HEK293 (cell line): ENCODE results near the gene IVD.
A peak's percentile ranks its signal among the peaks of the same experiment; 100 is the strongest.

Source experiments
- CTCF ChIA-PET: fragments of 350-600 bp; formaldehyde crosslinking; extraction: SDS; loops from one replicate; lab custom pipeline; 2021; ENCODE audit warnings: antibody characterized with exemption; lab: Yijun Ruan, JAX
- POLR2A ChIA-PET: fragments of 300-600 bp; formaldehyde crosslinking; extraction: SDS; loops from one replicate; lab custom pipeline; 2020; ENCODE audit warnings: antibody characterized with exemption, inconsistent platforms; lab: Yijun Ruan, JAX
- H3K27ac ChIP-seq: fragments of 200-500 bp; sonication (Bioruptor generic); 2 replicates; pipeline ENCODE4 v1.5.1; 2014; ENCODE audit warnings: low read depth, low read length, control low read depth, inconsistent platforms; ENCODE audit errors: extremely low read depth
- H3K36me3 ChIP-seq, 2 experiments: fragments of 200-500 bp in 1 of 2; sonication (Bioruptor generic) in 1 of 2; 1 replicate in 1 of 2; 2 replicates in 1 of 2; pipeline ENCODE4 v1.5.1; 2014 to 2017; ENCODE audit warnings: inconsistent platforms in 2 of 2, low read length in 2 of 2; ENCODE audit not compliant: control insufficient read depth in 2 of 2, insufficient read depth in 1 of 2
- H3K4me1 ChIP-seq: fragments of 200-500 bp; sonication (Bioruptor generic); 2 replicates; pipeline ENCODE4 v1.5.1; 2014; ENCODE audit warnings: mild to moderate bottlenecking, low read length, inconsistent platforms; ENCODE audit not compliant: control insufficient read depth, insufficient read depth
- H3K4me3 ChIP-seq: 2 replicates; pipeline ENCODE4 v1.5.1; 2011; ENCODE audit warnings: low read depth, mild to moderate bottlenecking, control low read depth, low read length, moderate library complexity
- H3K9me3 ChIP-seq: fragments of 200-500 bp; sonication (Bioruptor generic); 2 replicates; pipeline ENCODE4 v1.5.1; 2014; ENCODE audit warnings: low read depth, low read length, inconsistent platforms; ENCODE audit not compliant: control insufficient read depth, insufficient read depth
- BCL11A ChIP-seq: fragments of 450-650 bp; formaldehyde crosslinking; IDR thresholded peaks from 2 replicates; pipeline ENCODE4 v1.5.1; 2016; ENCODE audit warnings: low read depth, missing biosample characterization, missing genetic modification characterization
- GLI2 ChIP-seq: fragments of 450-650 bp; formaldehyde crosslinking; IDR thresholded peaks from 2 replicates; pipeline ENCODE4; 2017; ENCODE audit warnings: missing biosample characterization, missing genetic modification characterization, low read depth, borderline replicate concordance
- PRDM4 ChIP-seq: fragments of 450-650 bp; formaldehyde crosslinking; IDR thresholded peaks from 2 replicates; pipeline ENCODE4 v1.5.1; 2017; ENCODE audit warnings: missing biosample characterization, missing genetic modification characterization
- ZNF211 ChIP-seq: fragments of 450-650 bp; formaldehyde crosslinking; IDR thresholded peaks from 2 replicates; pipeline ENCODE4 v1.5.1; 2016; ENCODE audit warnings: low read depth, missing biosample characterization, missing genetic modification characterization
- ZNF362 ChIP-seq: fragments of 450-650 bp; formaldehyde crosslinking; IDR thresholded peaks from 2 replicates; pipeline ENCODE4 v1.5.1; 2016; ENCODE audit warnings: missing biosample characterization, missing genetic modification characterization
- ZNF473 ChIP-seq: fragments of 450-650 bp; formaldehyde crosslinking; IDR thresholded peaks from 2 replicates; pipeline ENCODE4 v1.5.1; 2017; ENCODE audit warnings: missing biosample characterization, missing genetic modification characterization
- ZNF510 ChIP-seq: fragments of 450-650 bp; formaldehyde crosslinking; IDR thresholded peaks from 2 replicates; pipeline ENCODE4 v1.5.1; 2018; ENCODE audit warnings: mild to moderate bottlenecking, missing genetic modification characterization, missing biosample characterization; ENCODE audit not compliant: insufficient replicate concordance
- ZNF521 ChIP-seq: fragments of 450-650 bp; formaldehyde crosslinking; IDR thresholded peaks from 2 replicates; pipeline ENCODE4 v1.5.1; 2017; ENCODE audit warnings: missing biosample characterization, mild to moderate bottlenecking, missing genetic modification characterization
- ZNF530 ChIP-seq: fragments of 450-650 bp; formaldehyde crosslinking; IDR thresholded peaks from 2 replicates; pipeline ENCODE4 v1.5.1; 2016; ENCODE audit warnings: low read depth, missing biosample characterization, missing genetic modification characterization
- ZNF561 ChIP-seq: fragments of 450-650 bp; IDR thresholded peaks from 2 replicates; pipeline ENCODE4 v1.5.1; 2018; ENCODE audit warnings: missing biosample characterization, missing genetic modification characterization, borderline replicate concordance
- ZNF768 ChIP-seq: fragments of 450-650 bp; formaldehyde crosslinking; IDR thresholded peaks from 2 replicates; pipeline ENCODE4 v1.5.1; 2018; ENCODE audit warnings: missing biosample characterization, mild to moderate bottlenecking, missing genetic modification characterization
- ZNF776 ChIP-seq: fragments of 450-650 bp; formaldehyde crosslinking; IDR thresholded peaks from 2 replicates; pipeline ENCODE4 v1.5.0; 2017; ENCODE audit warnings: missing biosample characterization, missing genetic modification characterization, borderline replicate concordance
- TF ChIP-seq, protein P1 (sequence below): fragments of 450-650 bp; formaldehyde crosslinking; IDR thresholded peaks from 2 replicates; pipeline ENCODE4 v1.5.1; 2016; ENCODE audit warnings: missing biosample characterization, missing genetic modification characterization

Gene IVD

DNA sequence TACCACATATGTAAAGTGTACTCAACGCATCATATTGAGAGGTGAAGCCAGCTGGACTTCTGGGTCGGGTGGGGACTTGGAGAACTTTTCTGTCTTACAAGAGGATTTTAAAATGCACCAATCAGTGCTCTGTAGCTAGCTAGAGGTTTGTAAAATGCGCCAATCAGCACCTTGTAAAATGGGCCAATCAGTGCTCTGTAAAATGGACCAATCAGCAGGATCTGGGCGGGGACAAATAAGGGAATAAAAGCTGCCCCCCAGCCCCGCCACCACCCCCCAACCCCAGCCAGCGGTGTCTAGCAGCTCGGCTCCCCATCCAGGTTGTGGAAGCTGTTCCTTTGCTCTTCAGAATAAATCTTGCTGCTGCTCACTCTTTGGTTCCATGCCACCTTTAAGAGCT, 6.2 kb upstream of the IVD start (continued):
- no peak for TF ChIP-seq ZNF473 (tag by site-specific recombination)
- TF ChIP-seq ZNF362 (tag by site-specific recombination) = no peak
- TF ChIP-seq ZNF521 (tag by site-specific recombination) = no peak
- no peak for TF ChIP-seq ZNF530 (tag by site-specific recombination)
- TF ChIP-seq, protein P1, sequence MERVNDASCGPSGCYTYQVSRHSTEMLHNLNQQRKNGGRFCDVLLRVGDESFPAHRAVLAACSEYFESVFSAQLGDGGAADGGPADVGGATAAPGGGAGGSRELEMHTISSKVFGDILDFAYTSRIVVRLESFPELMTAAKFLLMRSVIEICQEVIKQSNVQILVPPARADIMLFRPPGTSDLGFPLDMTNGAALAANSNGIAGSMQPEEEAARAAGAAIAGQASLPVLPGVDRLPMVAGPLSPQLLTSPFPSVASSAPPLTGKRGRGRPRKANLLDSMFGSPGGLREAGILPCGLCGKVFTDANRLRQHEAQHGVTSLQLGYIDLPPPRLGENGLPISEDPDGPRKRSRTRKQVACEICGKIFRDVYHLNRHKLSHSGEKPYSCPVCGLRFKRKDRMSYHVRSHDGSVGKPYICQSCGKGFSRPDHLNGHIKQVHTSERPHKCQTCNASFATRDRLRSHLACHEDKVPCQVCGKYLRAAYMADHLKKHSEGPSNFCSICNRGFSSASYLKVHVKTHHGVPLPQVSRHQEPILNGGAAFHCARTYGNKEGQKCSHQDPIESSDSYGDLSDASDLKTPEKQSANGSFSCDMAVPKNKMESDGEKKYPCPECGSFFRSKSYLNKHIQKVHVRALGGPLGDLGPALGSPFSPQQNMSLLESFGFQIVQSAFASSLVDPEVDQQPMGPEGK = no peak
- TF ChIP-seq ZNF776 (tag by site-specific recombination) = no peak
- no peak for TF ChIP-seq ZNF510
- TF ChIP-seq GLI2 = no peak
- no peak for TF ChIP-seq ZNF211 (tag by site-specific recombination)

DNA sequence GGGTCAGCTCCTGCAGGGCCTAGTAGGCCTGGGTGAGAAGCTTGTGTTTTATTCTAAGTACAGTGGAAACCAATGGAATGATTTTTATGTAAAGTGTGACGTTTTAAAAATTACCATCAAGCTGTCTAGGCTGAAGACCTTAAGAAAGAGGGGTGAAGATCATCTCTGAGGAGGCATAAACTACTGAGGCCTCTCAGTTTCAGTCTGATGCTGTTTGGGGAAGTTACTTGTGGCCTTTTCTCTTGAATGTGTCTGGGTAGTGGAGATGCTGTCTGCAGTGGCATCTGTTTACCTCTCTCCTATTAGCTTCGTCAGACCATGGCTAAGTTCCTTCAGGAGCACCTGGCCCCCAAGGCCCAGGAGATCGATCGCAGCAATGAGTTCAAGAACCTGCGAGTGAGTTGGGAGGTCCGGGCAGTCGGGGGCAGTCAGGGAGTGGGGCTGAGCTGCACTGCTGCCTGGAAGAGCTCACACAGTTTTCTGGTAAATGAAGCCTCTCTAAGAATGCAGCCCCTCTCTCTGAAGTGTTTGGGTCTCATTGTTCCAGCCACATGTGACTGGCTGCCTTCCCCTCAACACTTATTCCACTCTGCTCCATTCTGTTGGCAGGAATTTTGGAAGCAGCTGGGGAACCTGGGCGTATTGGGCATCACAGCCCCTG, 1.9 kb downstream of the IVD start:
- ChIA-PET CTCF (no interaction called here), POLR2A (interaction anchor here (0.5 to 2.7 kb wide), 2 partner anchors 10 to 397 kb away, joined by 4 to 18 read pairs; no protein-coding TSS in a partner anchor)
- no peak overlapping the region for H3K27ac ChIP-seq
- H3K9me3 ChIP-seq = no peaks in the 10 kb centered on the region
- peaks cover 17 to 53% of the 10 kb centered on the region in 2 experiments for H3K36me3 ChIP-seq
- TF ChIP-seq BCL11A (tag by site-specific recombination) (no peak), ZNF561 (tag by site-specific recombination) (no peak)
- H3K4me3 ChIP-seq = no peak overlapping the region
- H3K4me1 ChIP-seq = no peaks in the 10 kb centered on the region

GRCh38 chr15:40409366-40409765, 3.8 kb downstream of the IVD start:
- no peak overlapping the region for H3K27ac ChIP-seq

More at GRCh38 chr15:40409366-40409765, 3.8 kb downstream of the IVD start:
- CTCF ChIA-PET = no interaction called here
- Histone ChIP-seq H3K4me3 (no peak overlapping the region), H3K36me3 (peaks cover 16 to 71% of the 10 kb centered on the region in 2 experiments), H3K4me1 (no peaks in the 10 kb centered on the region), H3K9me3 (no peaks in the 10 kb centered on the region)
- POLR2A ChIA-PET = no interaction called here
- no peak for TF ChIP-seq ZNF768 (tag by site-specific recombination)
- peak; percentile 57; the same call in 1 of the 2 replicates for TF ChIP-seq PRDM4 (tag by site-specific recombination)
